ENCODE measurements around the gene AGXT. TPM values are rescaled to one million over a fixed set of nuclear protein-coding genes. Genes with fewer than 3 reads are reported as not detected.
A peak's percentile ranks its signal among the peaks of the same experiment; 100 is the strongest.

AGXT gene
- polyA plus RNA-seq, 1 donor (not counting 4 experiments of a cell fraction or from before 2014, with no cell fraction given): not detected

- no peak overlapping the region for H3K4me3 ChIP-seq (ENCODE audit: control insufficient read depth in 2 of 3, extremely low read depth in 1 of 3, insufficient read depth in 2 of 3, low read depth in 1 of 3, low read length in 3 of 3)
- no peaks in the 10 kb centered on the region for H4K20me1 ChIP-seq (ENCODE audit: control insufficient read depth, extremely low read depth, insufficient read depth, low read length)
- no peaks in the 10 kb centered on the region for H3K4me1 ChIP-seq (ENCODE audit: control insufficient read depth, extremely low read depth, insufficient read depth, low read length)
- H3K4me2 ChIP-seq (ENCODE audit: control insufficient read depth, extremely low read depth, insufficient read depth, low read depth, low read length): no peak overlapping the region
- no peak for FAIRE-seq
- no peaks in the 10 kb centered on the region for H3K79me2 ChIP-seq (ENCODE audit: control insufficient read depth, insufficient read depth, low read length)
- TF ChIP-seq EZH2 (IDR thresholded peaks at IDR 0.05; ENCODE audit: low read length) (peak; percentile 33), CTCF (optimal IDR thresholded peaks at IDR 0.05 in 1 of 3, IDR thresholded peaks at IDR 0.05 in 1 of 3, conservative IDR thresholded peaks at IDR 0.05 in 1 of 3; ENCODE audit: extremely low read depth in 1 of 3, insufficient read depth in 2 of 3, low read length in 3 of 3) (no peak)
- dilution Hi-C loops (cut with MboI; ENCODE audit: extremely low pct_ligation_motif_present, low sequenced_read_pairs): no loop called here
- H3K27ac ChIP-seq (ENCODE audit: control insufficient read depth, insufficient read depth, low read length): no peak overlapping the region
- H3K9me3 ChIP-seq (ENCODE audit: control insufficient read depth, low read depth, low read length): no peaks in the 10 kb centered on the region
- H3K9me1 ChIP-seq (ENCODE audit: control insufficient read depth, extremely low read depth, insufficient read depth, low read length): no peaks in the 10 kb centered on the region
- peaks cover 75% of the 10 kb centered on the region for H3K27me3 ChIP-seq (ENCODE audit: control insufficient read depth, extremely low read depth, insufficient read depth, low read length)
- no peak overlapping the region for H2AFZ ChIP-seq (ENCODE audit: control insufficient read depth, low read length)
- DNase-seq (ENCODE audit: low read depth, low spot score): no peak
- H3K36me3 ChIP-seq (ENCODE audit: control insufficient read depth in 2 of 2, extremely low read depth in 1 of 2, insufficient read depth in 2 of 2, low read length in 2 of 2): no peaks in the 10 kb centered on the region
- H3K9ac ChIP-seq (ENCODE audit: control insufficient read depth, extremely low read depth, insufficient read depth, low read length): no peak overlapping the region
These were observed 47.2 kb upstream of the AGXT start for GRCh38 chr2:240821429-240821778.

GRCh38 chr2:240822280-240822847, 46.3 kb upstream of the AGXT start:
- no peak overlapping the region for H3K27ac ChIP-seq (ENCODE audit: control insufficient read depth, insufficient read depth, low read length)
- no peaks in the 10 kb centered on the region for H4K20me1 ChIP-seq (ENCODE audit: control insufficient read depth, extremely low read depth, insufficient read depth, low read length)
- H3K4me2 ChIP-seq (ENCODE audit: control insufficient read depth, extremely low read depth, insufficient read depth, low read depth, low read length): no peak overlapping the region
- H3K9ac ChIP-seq (ENCODE audit: control insufficient read depth, extremely low read depth, insufficient read depth, low read length): no peak overlapping the region
- no peak for TF ChIP-seq EZH2 (IDR thresholded peaks at IDR 0.05; ENCODE audit: low read length)
- no peak for TF ChIP-seq CTCF (optimal IDR thresholded peaks at IDR 0.05 in 1 of 3, IDR thresholded peaks at IDR 0.05 in 1 of 3, conservative IDR thresholded peaks at IDR 0.05 in 1 of 3; ENCODE audit: extremely low read depth in 1 of 3, insufficient read depth in 2 of 3, low read length in 3 of 3)
- H3K9me1 ChIP-seq (ENCODE audit: control insufficient read depth, extremely low read depth, insufficient read depth, low read length): no peaks in the 10 kb centered on the region
- H3K4me1 ChIP-seq (ENCODE audit: control insufficient read depth, extremely low read depth, insufficient read depth, low read length): no peaks in the 10 kb centered on the region
- H3K79me2 ChIP-seq (ENCODE audit: control insufficient read depth, insufficient read depth, low read length): no peaks in the 10 kb centered on the region
- no peak for DNase-seq (ENCODE audit: low read depth, low spot score)
- peaks cover 77% of the 10 kb centered on the region for H3K27me3 ChIP-seq (ENCODE audit: control insufficient read depth, extremely low read depth, insufficient read depth, low read length)
- H3K4me3 ChIP-seq (ENCODE audit: control insufficient read depth in 2 of 3, extremely low read depth in 1 of 3, insufficient read depth in 2 of 3, low read depth in 1 of 3, low read length in 3 of 3): no peak overlapping the region
- no peak for FAIRE-seq
- no peak overlapping the region for H2AFZ ChIP-seq (ENCODE audit: control insufficient read depth, low read length)
- no peaks in the 10 kb centered on the region for H3K36me3 ChIP-seq (ENCODE audit: control insufficient read depth in 2 of 2, extremely low read depth in 1 of 2, insufficient read depth in 2 of 2, low read length in 2 of 2)
- no peaks in the 10 kb centered on the region for H3K9me3 ChIP-seq (ENCODE audit: control insufficient read depth, low read depth, low read length)
- dilution Hi-C loops (cut with MboI; ENCODE audit: extremely low pct_ligation_motif_present, low sequenced_read_pairs): no loop called here
